Epithelial cell of esophagus (primary cell): ENCODE results near the gene MPRIP.

Source experiments
- DNase-seq: peaks from one replicate; pipeline ENCODE4 v3.0.0; 2010; ENCODE audit warnings: low read depth
- H3K4me3 ChIP-seq: 2 replicates; pipeline ENCODE4 v1.5.1; 2011; ENCODE audit warnings: mild to moderate bottlenecking, low read length, control low read depth
- CTCF ChIP-seq: IDR thresholded peaks from 2 replicates; pipeline ENCODE4 v1.5.1; 2011; ENCODE audit warnings: low read depth, mild to moderate bottlenecking, low read length, control low read depth, inconsistent platforms; ENCODE audit not compliant: insufficient read depth; ENCODE audit errors: missing control alignments

The MPRIP gene

GRCh38 chr17:17063546-17064122 is 21.4 kb downstream of the MPRIP start:
- no peak for TF ChIP-seq CTCF
- no peak overlapping the region for H3K4me3 ChIP-seq
- DNase-seq = peak; percentile 34

GRCh38 chr17:17064322-17064721 is 22.1 kb downstream of the MPRIP start:
- no peak overlapping the region for H3K4me3 ChIP-seq
- no peak for DNase-seq
- TF ChIP-seq CTCF = no peak

DNA sequence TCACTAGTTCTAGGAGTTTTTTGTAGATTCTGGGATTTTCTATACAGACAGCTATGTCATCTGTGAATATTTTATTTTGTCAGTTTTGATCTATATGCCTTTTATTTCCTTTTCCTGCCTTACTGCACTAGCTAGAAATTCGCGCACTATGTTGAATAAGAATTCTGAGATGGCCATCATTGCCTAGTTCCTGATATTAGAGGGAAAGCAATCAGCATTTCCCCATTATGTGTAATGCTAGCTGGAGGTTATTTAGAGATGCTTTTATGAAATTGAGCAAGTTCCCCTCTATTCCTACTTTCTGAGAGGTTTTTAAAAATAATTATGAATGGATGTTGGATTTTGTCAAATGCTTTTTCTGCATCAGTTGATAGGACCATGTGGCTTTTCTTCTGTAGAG is 23.8 kb downstream of the MPRIP start:
- no peak for TF ChIP-seq CTCF
- no peak for DNase-seq
- H3K4me3 ChIP-seq = no peak overlapping the region

- TF ChIP-seq CTCF = no peak
- DNase-seq = no peak
- no peak overlapping the region for H3K4me3 ChIP-seq
Observed at GRCh38 chr17:17067257-17067656, 25.0 kb downstream of the MPRIP start.

- DNase-seq = no peak
- no peak overlapping the region for H3K4me3 ChIP-seq
- no peak for TF ChIP-seq CTCF
Observed at GRCh38 chr17:17069849-17070248, 27.6 kb downstream of the MPRIP start.

DNA sequence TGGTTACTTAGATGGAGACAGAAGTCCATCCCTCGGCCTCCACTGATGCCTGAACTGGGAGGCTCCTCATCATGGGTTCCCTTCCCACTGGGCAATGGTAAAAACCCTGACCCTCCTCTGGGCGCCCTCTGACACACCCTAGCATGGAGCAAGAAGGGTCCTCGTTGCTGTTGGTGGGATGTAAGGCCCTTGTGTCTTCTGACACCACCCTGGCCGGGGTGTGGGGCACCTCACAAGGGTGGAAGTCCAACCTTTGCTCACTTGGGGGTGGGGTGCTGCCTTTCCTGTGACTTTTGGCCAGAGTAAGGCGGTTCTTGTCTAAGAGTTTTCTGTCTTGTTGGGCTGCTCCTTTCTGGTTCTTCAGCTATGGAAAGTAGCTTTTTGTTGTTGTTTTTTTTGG is 28.7 kb downstream of the MPRIP start:
- TF ChIP-seq CTCF = no peak
- H3K4me3 ChIP-seq = no peak overlapping the region
- DNase-seq = no peak
